Left cardiac atrium (tissue), 4 donors: Measurements from ENCODE around the gene GPC6. TPM values are rescaled to one million over a fixed set of nuclear protein-coding genes. Genes with fewer than 3 reads are reported as not detected.
A peak's percentile ranks its signal among the peaks of the same experiment; 100 is the strongest.

ENCODE experiments used
- ATAC-seq, 2 donors: fragments of 200-7000 bp; cut with Tn5 transposase; one replicate each; pipeline ENCODE4 v1.9.1; 2020; ENCODE audit warnings: mild to moderate bottlenecking in 2 of 2, moderate library complexity in 2 of 2
- DNase-seq: peaks from one replicate; pipeline ENCODE4 v3.0.0-alpha.2; 2020
- intact Hi-C, 2 donors: fragments of 100-400 bp; cut with DNase I; formaldehyde crosslinking; loops; one replicate each; pipeline versions ENCODE4 v1.14.1 to v1.15.1; 2022 to 2023
- total RNA-seq, 2 donors: library from RNA; stranded (reverse); fragmentation: NEBNext Ultra II Directional; extraction: Animal tissue kit (Norgen Biotek cat#: 25700); gene quantifications; one replicate each; pipeline ENCODE4 v1.2.1, GENCODE V29; 2021
- donor health status: DM: no; HTN: yes; CAD: no.
- donor health status: DM: no; HTN: yes; CAD: no; lungs with severe emphysema.
- donor health status: DM: yes; HTN: yes; CAD: no.
- donor health status: Dilated cardiomyopathy.

Gene GPC6
- total RNA-seq, 2 donors from 2014 or later, result 2.8 to 5.4 TPM

- intact Hi-C loops, result no loop called here
- DNase-seq (no peak), ATAC-seq (no peak)
These were observed 654.8 kb downstream of the GPC6 start for GRCh38 chr13:93881411-93881810.

- DNase-seq, result no peak
- no peak for ATAC-seq
- intact Hi-C loops, result no loop called here
These were observed 655.6 kb downstream of the GPC6 start for GRCh38 chr13:93882086-93882651.

GRCh38 chr13:93889430-93889951 lies 662.9 kb downstream of the GPC6 start:
- no peak for DNase-seq
- intact Hi-C loops, result no loop called here
- no peak for ATAC-seq

- intact Hi-C loops, result no loop called here
- peak in 1 of 2 donors; percentile 33 for ATAC-seq
These were observed 673.4 kb downstream of the GPC6 start for GRCh38 chr13:93899981-93900380.

GRCh38 chr13:93900731-93901130 lies 674.1 kb downstream of the GPC6 start:
- peak in 1 of 2 donors; percentile 37 for ATAC-seq

More at GRCh38 chr13:93899981-93900380, 673.4 kb downstream of the GPC6 start:
- no peak for DNase-seq

GRCh38 chr13:93903909-93904308 lies 677.3 kb downstream of the GPC6 start:
- no peak for DNase-seq
- intact Hi-C loops, result no loop called here
- peak in 1 of 2 donors; percentile 53 for ATAC-seq

More at GRCh38 chr13:93900731-93901130, 674.1 kb downstream of the GPC6 start:
- DNase-seq, result no peak
- intact Hi-C loops, result no loop called here

- DNase-seq (no peak), ATAC-seq (peak in 1 of 2 donors; percentile 58)
- intact Hi-C loops, result no loop called here
These were observed 688.7 kb downstream of the GPC6 start for GRCh38 chr13:93915269-93915809.

- no peak for ATAC-seq
- DNase-seq, result no peak
These were observed 695.7 kb downstream of the GPC6 start for GRCh38 chr13:93922063-93922855.

GRCh38 chr13:93925990-93926389 lies 699.4 kb downstream of the GPC6 start:
- no peak for ATAC-seq
- no peak for DNase-seq
- intact Hi-C loops, result no loop called here

More at GRCh38 chr13:93922063-93922855, 695.7 kb downstream of the GPC6 start:
- intact Hi-C loops, result no loop called here

GRCh38 chr13:93926425-93926824 lies 699.8 kb downstream of the GPC6 start:
- ATAC-seq, result no peak
- intact Hi-C loops, result no loop called here
- DNase-seq, result no peak

- intact Hi-C loops, result no loop called here
- no peak for ATAC-seq
- no peak for DNase-seq
These were observed 700.8 kb downstream of the GPC6 start for GRCh38 chr13:93927431-93927830.

GRCh38 chr13:93932901-93933300 lies 706.3 kb downstream of the GPC6 start:
- intact Hi-C loops, result no loop called here
- ATAC-seq, result no peak
- no peak for DNase-seq

GRCh38 chr13:93936901-93937300 lies 710.3 kb downstream of the GPC6 start:
- ATAC-seq (no peak), DNase-seq (no peak)
- intact Hi-C loops, result no loop called here

- ATAC-seq (no peak), DNase-seq (no peak)
- intact Hi-C loops, result no loop called here
These were observed 714.8 kb downstream of the GPC6 start for GRCh38 chr13:93941444-93941843.

- DNase-seq (no peak), ATAC-seq (no peak)
- intact Hi-C loops, result no loop called here
These were observed 715.4 kb downstream of the GPC6 start for GRCh38 chr13:93942016-93942415.

- ATAC-seq (no peak), DNase-seq (no peak)
- intact Hi-C loops, result no loop called here
These were observed 719.0 kb downstream of the GPC6 start for GRCh38 chr13:93945621-93946020.

GRCh38 chr13:93946994-93947393 lies 720.4 kb downstream of the GPC6 start:
- intact Hi-C loops, result no loop called here
- DNase-seq (no peak), ATAC-seq (no peak)

GRCh38 chr13:93947651-93948050 lies 721.0 kb downstream of the GPC6 start:
- intact Hi-C loops, result no loop called here
- no peak for DNase-seq
- no peak for ATAC-seq

- ATAC-seq (no peak), DNase-seq (no peak)
- intact Hi-C loops, result no loop called here
These were observed 721.7 kb downstream of the GPC6 start for GRCh38 chr13:93948162-93948922.

- no peak for ATAC-seq
- no peak for DNase-seq
- intact Hi-C loops, result no loop called here
These were observed 724.5 kb downstream of the GPC6 start for GRCh38 chr13:93951108-93951507.
